ENCODE measurements around the gene EXOC4.

DNA sequence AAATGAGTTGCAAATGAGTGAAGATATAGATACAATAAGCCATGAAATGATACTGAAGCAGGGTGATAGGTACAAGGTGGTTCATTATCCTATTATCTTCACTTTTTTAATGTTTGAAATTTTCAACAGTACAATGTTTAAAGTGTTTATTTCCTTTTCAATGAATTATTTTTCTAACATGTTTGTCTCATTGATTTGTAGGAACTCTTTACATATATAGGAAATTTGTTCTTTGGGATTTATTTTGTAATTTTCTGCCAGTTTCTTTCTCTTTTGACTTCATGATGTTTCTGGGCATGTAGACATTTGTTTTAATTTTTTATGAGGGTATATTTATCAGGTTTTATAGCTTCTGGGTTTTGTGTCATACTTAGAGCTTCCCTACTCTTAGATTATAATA is 108.9 kb downstream of the EXOC4 start:
- no peak for TF ChIP-seq POLR2A (IDR thresholded peaks at IDR 0.05; ENCODE audit: low read length)
- no peak for TF ChIP-seq GATA1 (IDR thresholded peaks at IDR 0.05; ENCODE audit: low read depth, low read length)

Measured in erythroblast (primary cell).